ENCODE measurements around the gene COPB2. TPM values are rescaled to one million over a fixed set of nuclear protein-coding genes. Genes with fewer than 3 reads are reported as not detected.

Gene COPB2
- total and polyA plus RNA-seq, 2 of the 4 experiments (the other 2 are of a cell fraction): 179 to 363 TPM

GRCh38 chr3:139332092-139332491 is 57.4 kb downstream of the COPB2 start:
- no peak overlapping the region for H2AK9ac ChIP-seq (replicated peaks; ENCODE audit: low read depth, low read length, poor library complexity)
- H3K56ac ChIP-seq (ENCODE audit: extremely low read depth, insufficient read depth, low read length): no peak overlapping the region
- no peaks in the 10 kb centered on the region for H3K9me3 ChIP-seq (ENCODE audit: control insufficient read depth, insufficient read depth, low read length)
- no peak overlapping the region for H2AK5ac ChIP-seq (ENCODE audit: low read depth, low read length)
- H3K23ac ChIP-seq (ENCODE audit: low read depth, low read length): no peak overlapping the region
- no peaks in the 10 kb centered on the region for H3K79me1 ChIP-seq (ENCODE audit: low read depth in 1 of 2, low read length in 2 of 2)
- ATAC-seq (ENCODE audit: low read depth) (no peak), DNase-seq (no peak)
- no peaks in the 10 kb centered on the region for H4K20me1 ChIP-seq (ENCODE audit: insufficient read depth, low read length)
- H3K9ac ChIP-seq (ENCODE audit: low read depth, low read length): no peak overlapping the region
- WGBS, 2 experiments (ENCODE audit: extremely low coverage in 2 of 2, insufficient read length in 1 of 2): no CpG with 5 or more reads among the region's 2 CpGs
- H2BK15ac ChIP-seq (ENCODE audit: low read depth, low read length): no peak overlapping the region
- no peak overlapping the region for H3K4me2 ChIP-seq (ENCODE audit: low read depth, low read length)
- no peak for TF ChIP-seq POLR2A (IDR thresholded peaks at IDR 0.05; ENCODE audit: low read depth, low read length)
- TF ChIP-seq, protein P1, sequence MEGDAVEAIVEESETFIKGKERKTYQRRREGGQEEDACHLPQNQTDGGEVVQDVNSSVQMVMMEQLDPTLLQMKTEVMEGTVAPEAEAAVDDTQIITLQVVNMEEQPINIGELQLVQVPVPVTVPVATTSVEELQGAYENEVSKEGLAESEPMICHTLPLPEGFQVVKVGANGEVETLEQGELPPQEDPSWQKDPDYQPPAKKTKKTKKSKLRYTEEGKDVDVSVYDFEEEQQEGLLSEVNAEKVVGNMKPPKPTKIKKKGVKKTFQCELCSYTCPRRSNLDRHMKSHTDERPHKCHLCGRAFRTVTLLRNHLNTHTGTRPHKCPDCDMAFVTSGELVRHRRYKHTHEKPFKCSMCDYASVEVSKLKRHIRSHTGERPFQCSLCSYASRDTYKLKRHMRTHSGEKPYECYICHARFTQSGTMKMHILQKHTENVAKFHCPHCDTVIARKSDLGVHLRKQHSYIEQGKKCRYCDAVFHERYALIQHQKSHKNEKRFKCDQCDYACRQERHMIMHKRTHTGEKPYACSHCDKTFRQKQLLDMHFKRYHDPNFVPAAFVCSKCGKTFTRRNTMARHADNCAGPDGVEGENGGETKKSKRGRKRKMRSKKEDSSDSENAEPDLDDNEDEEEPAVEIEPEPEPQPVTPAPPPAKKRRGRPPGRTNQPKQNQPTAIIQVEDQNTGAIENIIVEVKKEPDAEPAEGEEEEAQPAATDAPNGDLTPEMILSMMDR (conservative IDR thresholded peaks at IDR 0.05; ENCODE audit: low read depth, low read length): no peak
- TF ChIP-seq SMC3 (IDR thresholded peaks at IDR 0.05; ENCODE audit: low read depth, low read length): no peak
- TF ChIP-seq USF2 (IDR thresholded peaks at IDR 0.05; ENCODE audit: low read depth, low read length): no peak
- no peak for TF ChIP-seq FOS (IDR thresholded peaks at IDR 0.05; ENCODE audit: low read depth, low read length)
- TF ChIP-seq RCOR1 (IDR thresholded peaks at IDR 0.05; ENCODE audit: insufficient replicate concordance, low read length): no peak
- no peak for TF ChIP-seq MAZ (IDR thresholded peaks at IDR 0.05; ENCODE audit: borderline replicate concordance, low read depth, low read length)
- TF ChIP-seq RAD21 (IDR thresholded peaks at IDR 0.05; ENCODE audit: low read length): no peak
- TF ChIP-seq CHD1 (IDR thresholded peaks at IDR 0.05; ENCODE audit: low read depth, low read length): no peak
- TF ChIP-seq CEBPB (IDR thresholded peaks at IDR 0.05; ENCODE audit: low read depth, low read length): no peak
- TF ChIP-seq NFE2L2 (IDR thresholded peaks at IDR 0.05; ENCODE audit: low read depth, low read length): no peak
- no peak for TF ChIP-seq MAFK (IDR thresholded peaks at IDR 0.05; ENCODE audit: low read depth, low read length)
- no peak overlapping the region for H3K14ac ChIP-seq (replicated peaks; ENCODE audit: low read depth, low read length)
- intact Hi-C loops (cut with micrococcal nuclease) (no loop called here), dilution Hi-C loops (cut with HindIII; ENCODE audit: low sequenced_read_pairs, unreplicated experiment) (no loop called here), in situ Hi-C loops (cut with MboI; ENCODE audit: low sequenced_read_pairs) (loop anchor here (5.0 to 25.0 kb wide), 4 partner anchors 220 to 745 kb away; partner anchors contain the start of gene CEP70)
- no peak overlapping the region for H3K4me3 ChIP-seq (ENCODE audit: insufficient read depth, low read depth, low read length)
- H3K27ac ChIP-seq (ENCODE audit: insufficient read depth, low read length): no peak overlapping the region
- H3K4ac ChIP-seq (ENCODE audit: low read depth, low read length): no peak overlapping the region
- POLR2A ChIA-PET (ENCODE audit: unreplicated experiment): no interaction called here
- H3K36me3 ChIP-seq (ENCODE audit: control insufficient read depth, insufficient read depth, low read length): no peaks in the 10 kb centered on the region
- no peak overlapping the region for H2AFZ ChIP-seq (replicated peaks; ENCODE audit: low read length, poor library complexity)
- H2BK20ac ChIP-seq (ENCODE audit: low read depth, low read length): no peak overlapping the region
- H4K91ac ChIP-seq (ENCODE audit: insufficient read depth, low read depth, low read length): no peak overlapping the region
- peaks cover 2% of the 10 kb centered on the region; the same call in 1 of the 2 replicates for H3K4me1 ChIP-seq (ENCODE audit: control insufficient read depth, insufficient read depth, low read length)
- no peak overlapping the region for H2BK5ac ChIP-seq (ENCODE audit: low read depth, low read length, poor library complexity, severe bottlenecking)
- BruUV-seq (replicated peaks): no TSS peak
- H3K9me1 ChIP-seq (ENCODE audit: insufficient read depth, low read length): no peaks in the 10 kb centered on the region
- H3K27me3 ChIP-seq (ENCODE audit: control insufficient read depth, insufficient read depth, low read length): peaks cover 18% of the 10 kb centered on the region
- no peak overlapping the region for H4K8ac ChIP-seq (ENCODE audit: low read depth in 2 of 2, low read length in 2 of 2)
- H3K18ac ChIP-seq (ENCODE audit: low read depth, low read length): no peak overlapping the region
- H2BK120ac ChIP-seq (ENCODE audit: low read depth, low read length): no peak overlapping the region
- no peak overlapping the region for H4K5ac ChIP-seq (ENCODE audit: low read depth, low read length)
- CTCF ChIA-PET: interaction anchor here (1.1 kb wide), 1 partner anchor 220 kb away, joined by 3 read pairs; no protein-coding TSS in a partner anchor
